ENCODE results near the gene ADCY1.

GRCh38 chr7:45711161-45711490 is 137.0 kb downstream of the ADCY1 start:
- TF ChIP-seq CTCF (IDR thresholded peaks at IDR 0.05) (no peak), POLR2A (IDR thresholded peaks at IDR 0.05) (no peak)

Measured in esophagus squamous epithelium (tissue), 4 donors.